Measurements from ENCODE around the gene CNNM2.

Gene CNNM2

GRCh38 chr10:102917962-102918816 lies at the start of gene CNNM2:
TSS of gene CNNM2 (plus strand) at chr10:102918294. CDS start at chr10:102918481, 187 bp downstream.
- DNase-seq (ENCODE audit: low read depth): peak; percentile 98

GRCh38 chr10:102868911-102869257 lies 49.2 kb upstream of the CNNM2 start:
- no peak for DNase-seq (ENCODE audit: low read depth)

GRCh38 chr10:102869258-102870198 lies 48.6 kb upstream of the CNNM2 start, which contains the start of gene AS3MT:
TSS of gene AS3MT (plus strand) at chr10:102869470. CDS start at chr10:102869593, 123 bp downstream.
- DNase-seq (ENCODE audit: low read depth): no peak

GRCh38 chr10:102870221-102870620 lies 47.9 kb upstream of the CNNM2 start:
- no peak for DNase-seq (ENCODE audit: low read depth)

- DNase-seq (ENCODE audit: low read depth): no peak
Observed at GRCh38 chr10:102872163-102872562, 45.9 kb upstream of the CNNM2 start.

- no peak for DNase-seq (ENCODE audit: low read depth)
Observed at GRCh38 chr10:102876747-102877153, 41.3 kb upstream of the CNNM2 start.

- DNase-seq (ENCODE audit: low read depth): no peak
Observed at GRCh38 chr10:102878629-102879028, 39.5 kb upstream of the CNNM2 start.

GRCh38 chr10:102880256-102880655 lies 37.8 kb upstream of the CNNM2 start:
- no peak for DNase-seq (ENCODE audit: low read depth)

- DNase-seq (ENCODE audit: low read depth): no peak
Observed at GRCh38 chr10:102888048-102888447, 30.0 kb upstream of the CNNM2 start.

GRCh38 chr10:102894466-102895213 lies 23.5 kb upstream of the CNNM2 start:
- no peak for DNase-seq (ENCODE audit: low read depth)

- DNase-seq (ENCODE audit: low read depth): no peak
Observed at GRCh38 chr10:102900006-102900405, 18.1 kb upstream of the CNNM2 start.

GRCh38 chr10:102904346-102904745 lies 13.7 kb upstream of the CNNM2 start:
- DNase-seq (ENCODE audit: low read depth): no peak

GRCh38 chr10:102906507-102906906 lies 11.6 kb upstream of the CNNM2 start:
- no peak for DNase-seq (ENCODE audit: low read depth)

- no peak for DNase-seq (ENCODE audit: low read depth)
Observed at GRCh38 chr10:102914781-102915180, 3.3 kb upstream of the CNNM2 start.

GRCh38 chr10:102916173-102916572 lies 1.9 kb upstream of the CNNM2 start:
- DNase-seq (ENCODE audit: low read depth): no peak

- peak; percentile 67 for DNase-seq (ENCODE audit: low read depth)
Observed at GRCh38 chr10:102917314-102917961, 656 bp upstream of the CNNM2 start.

- DNase-seq (ENCODE audit: low read depth): no peak
Observed at GRCh38 chr10:102918817-102919245, 737 bp downstream of the CNNM2 start.

GRCh38 chr10:102919246-102919959 lies 1.3 kb downstream of the CNNM2 start:
- DNase-seq (ENCODE audit: low read depth): no peak

- no peak for DNase-seq (ENCODE audit: low read depth)
Observed at GRCh38 chr10:102919992-102920739, 2.1 kb downstream of the CNNM2 start.

- DNase-seq (ENCODE audit: low read depth): no peak
Observed at GRCh38 chr10:102923601-102924000, 5.5 kb downstream of the CNNM2 start.
